ENCODE data around the gene PHF10. TPM values are rescaled to one million over a fixed set of nuclear protein-coding genes. Genes with fewer than 3 reads are reported as not detected.
A peak's percentile ranks its signal among the peaks of the same experiment; 100 is the strongest.

PHF10 gene
- total RNA-seq, 1 donor from 2014 or later: 74.0 TPM

GRCh38 chr6:169726049-169726400, 1.7 kb upstream of the PHF10 start:
- TF ChIP-seq CTCF (IDR thresholded peaks at IDR 0.05; ENCODE audit: unreplicated experiment): no peak
- Mint-ChIP-seq H3K27ac (peak overlapping the region; percentile 96), H3K9me3 (no peaks in the 10 kb centered on the region), H3K4me3 (peak overlapping the region; percentile 83), H3K36me3 (no peaks in the 10 kb centered on the region), H3K4me1 (peaks cover 51% of the 10 kb centered on the region), H3K27me3 (ENCODE audit: low read depth) (no peaks in the 10 kb centered on the region)
- DNase-seq (ENCODE audit: low spot score in 2 of 2, unreplicated experiment in 2 of 2): no peak

GRCh38 chr6:169725125-169726048, 1.1 kb upstream of the PHF10 start:
- Mint-ChIP-seq H3K36me3 (no peaks in the 10 kb centered on the region), H3K9me3 (no peaks in the 10 kb centered on the region), H3K27me3 (ENCODE audit: low read depth) (no peaks in the 10 kb centered on the region)

DNA sequence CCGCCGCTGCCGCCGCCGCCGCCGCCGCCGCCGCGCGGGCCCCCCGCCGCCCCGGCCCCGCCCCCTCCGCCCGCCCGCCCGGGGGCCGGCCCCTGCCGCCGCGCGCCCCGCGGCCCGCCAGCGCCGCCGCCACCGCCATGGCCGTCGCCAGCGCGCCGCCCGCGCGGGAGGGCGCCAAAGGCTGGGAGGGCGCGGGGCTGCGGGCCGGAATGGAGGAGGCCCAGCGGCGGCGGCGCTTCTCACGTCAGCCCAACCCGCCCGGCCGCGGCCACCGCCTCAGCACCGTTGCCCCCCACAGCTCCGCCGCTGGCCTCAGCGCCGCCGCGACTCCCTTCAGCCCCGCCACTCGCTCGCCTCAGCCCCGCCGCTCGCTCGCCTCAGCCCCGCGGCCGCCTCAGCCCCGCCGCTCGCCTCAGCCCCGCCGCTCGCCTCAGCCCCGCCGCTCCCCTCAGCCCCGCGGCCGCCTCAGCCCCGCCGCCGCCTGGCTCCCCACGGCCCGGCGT, 258 bp downstream of the PHF10 start:
- H3K27me3 Mint-ChIP-seq (ENCODE audit: low read depth): no peaks in the 10 kb centered on the region
- TF ChIP-seq CTCF (IDR thresholded peaks at IDR 0.05; ENCODE audit: unreplicated experiment): no peak
- no peaks in the 10 kb centered on the region for H3K36me3 Mint-ChIP-seq
- H3K4me1 Mint-ChIP-seq: peaks cover 53% of the 10 kb centered on the region
- H3K9me3 Mint-ChIP-seq: no peaks in the 10 kb centered on the region
- peak overlapping the region; percentile 56 for H3K4me3 Mint-ChIP-seq
- H3K27ac Mint-ChIP-seq: no peak overlapping the region
- DNase-seq (ENCODE audit: low spot score in 2 of 2, unreplicated experiment in 2 of 2): peak; percentile 33 to 57

More at GRCh38 chr6:169725125-169726048, 1.1 kb upstream of the PHF10 start:
- DNase-seq (ENCODE audit: low spot score in 2 of 2, unreplicated experiment in 2 of 2): no peak
- peak overlapping the region; percentile 83 for H3K4me3 Mint-ChIP-seq
- peak overlapping the region; percentile 96 for H3K27ac Mint-ChIP-seq
- no peak for TF ChIP-seq CTCF (IDR thresholded peaks at IDR 0.05; ENCODE audit: unreplicated experiment)
- peaks cover 52% of the 10 kb centered on the region for H3K4me1 Mint-ChIP-seq

- Mint-ChIP-seq H3K27ac (peak overlapping the region; percentile 98), H3K4me3 (peak overlapping the region; percentile 90), H3K27me3 (ENCODE audit: low read depth) (no peaks in the 10 kb centered on the region), H3K4me1 (peaks cover 49% of the 10 kb centered on the region), H3K36me3 (no peaks in the 10 kb centered on the region), H3K9me3 (no peaks in the 10 kb centered on the region)
- DNase-seq (ENCODE audit: low spot score in 2 of 2, unreplicated experiment in 2 of 2): peak; percentile 67 to 78
- no peak for TF ChIP-seq CTCF (IDR thresholded peaks at IDR 0.05; ENCODE audit: unreplicated experiment)
Observed at GRCh38 chr6:169723200-169723909, 945 bp downstream of the PHF10 start.

- peak overlapping the region; percentile 90 for H3K4me3 Mint-ChIP-seq
- no peaks in the 10 kb centered on the region for H3K36me3 Mint-ChIP-seq
- no peak for TF ChIP-seq CTCF (IDR thresholded peaks at IDR 0.05; ENCODE audit: unreplicated experiment)
- no peaks in the 10 kb centered on the region for H3K27me3 Mint-ChIP-seq (ENCODE audit: low read depth)
- H3K27ac Mint-ChIP-seq: peak overlapping the region; percentile 98
- DNase-seq (ENCODE audit: low spot score in 2 of 2, unreplicated experiment in 2 of 2): no peak
- H3K9me3 Mint-ChIP-seq: no peaks in the 10 kb centered on the region
- H3K4me1 Mint-ChIP-seq: peaks cover 44% of the 10 kb centered on the region
Observed at GRCh38 chr6:169722362-169723199, 1.7 kb downstream of the PHF10 start.

Measured in mesothelial cell of epicardium (in vitro differentiated cells).